ENCODE data around the gene RRAS.

RRAS gene

GRCh38 chr19:49614096-49614833, 25.7 kb downstream of the RRAS start:
- Histone ChIP-seq H3K27ac (ENCODE audit: low read depth, low read length) (peak overlapping the region; percentile 68), H3K36me3 (ENCODE audit: control insufficient read depth in 5 of 5, insufficient read depth in 5 of 5, low read length in 5 of 5) (peaks cover 0 to 61% (median 44%) of the 10 kb centered on the region in 5 donors), H3K9me3 (ENCODE audit: control insufficient read depth in 5 of 5, low read length in 5 of 5) (no peaks in the 10 kb centered on the region), H3K27me3 (ENCODE audit: control insufficient read depth in 5 of 5, insufficient read depth in 4 of 5, low read length in 5 of 5) (no peaks in the 10 kb centered on the region), H3K4me1 (ENCODE audit: control insufficient read depth in 5 of 5, insufficient read depth in 5 of 5, low read length in 5 of 5) (peaks cover 0 to 28% (median 25%) of the 10 kb centered on the region in 5 donors), H3K4me3 (ENCODE audit: low read depth in 1 of 5, low read length in 5 of 5) (peak overlapping the region in 1 of 5 donors; percentile 22), H3K9ac (ENCODE audit: low read length in 5 of 5) (peak overlapping the region in 2 of 5 donors; percentile 5 to 30)

GRCh38 chr19:49613374-49613773, 26.6 kb downstream of the RRAS start:
- Histone ChIP-seq H3K9ac (ENCODE audit: low read length in 5 of 5) (no peak overlapping the region), H3K4me3 (ENCODE audit: low read depth in 1 of 5, low read length in 5 of 5) (no peak overlapping the region), H3K9me3 (ENCODE audit: control insufficient read depth in 5 of 5, low read length in 5 of 5) (no peaks in the 10 kb centered on the region), H3K27ac (ENCODE audit: low read depth, low read length) (peak overlapping the region; percentile 68), H3K27me3 (ENCODE audit: control insufficient read depth in 5 of 5, insufficient read depth in 4 of 5, low read length in 5 of 5) (no peaks in the 10 kb centered on the region), H3K4me1 (ENCODE audit: control insufficient read depth in 5 of 5, insufficient read depth in 5 of 5, low read length in 5 of 5) (peaks cover 0 to 35% (median 34%) of the 10 kb centered on the region in 5 donors), H3K36me3 (ENCODE audit: control insufficient read depth in 5 of 5, insufficient read depth in 5 of 5, low read length in 5 of 5) (peaks cover 0 to 61% (median 39%) of the 10 kb centered on the region in 5 donors)

- H3K27ac ChIP-seq (ENCODE audit: low read depth, low read length), result peak overlapping the region; percentile 55
- peaks cover 0 to 53% (median 15%) of the 10 kb centered on the region in 5 donors for H3K36me3 ChIP-seq (ENCODE audit: control insufficient read depth in 5 of 5, insufficient read depth in 5 of 5, low read length in 5 of 5)
- peaks cover 0 to 41% (median 33%) of the 10 kb centered on the region in 5 donors for H3K4me1 ChIP-seq (ENCODE audit: control insufficient read depth in 5 of 5, insufficient read depth in 5 of 5, low read length in 5 of 5)
- H3K4me3 ChIP-seq (ENCODE audit: low read depth in 1 of 5, low read length in 5 of 5), result no peak overlapping the region
- no peaks in the 10 kb centered on the region for H3K27me3 ChIP-seq (ENCODE audit: control insufficient read depth in 5 of 5, insufficient read depth in 4 of 5, low read length in 5 of 5)
- no peak overlapping the region for H3K9ac ChIP-seq (ENCODE audit: low read length in 5 of 5)
- H3K9me3 ChIP-seq (ENCODE audit: control insufficient read depth in 5 of 5, low read length in 5 of 5), result no peaks in the 10 kb centered on the region
Observed at GRCh38 chr19:49609499-49610092, 30.3 kb downstream of the RRAS start.

- Histone ChIP-seq H3K9ac (ENCODE audit: low read length in 5 of 5) (peak overlapping the region in 1 of 5 donors; percentile 13), H3K36me3 (ENCODE audit: control insufficient read depth in 5 of 5, insufficient read depth in 5 of 5, low read length in 5 of 5) (peaks cover 0 to 81% (median 35%) of the 10 kb centered on the region in 5 donors), H3K27ac (ENCODE audit: low read depth, low read length) (no peak overlapping the region), H3K27me3 (ENCODE audit: control insufficient read depth in 5 of 5, insufficient read depth in 4 of 5, low read length in 5 of 5) (no peaks in the 10 kb centered on the region), H3K4me3 (ENCODE audit: low read depth in 1 of 5, low read length in 5 of 5) (no peak overlapping the region), H3K4me1 (ENCODE audit: control insufficient read depth in 5 of 5, insufficient read depth in 5 of 5, low read length in 5 of 5) (peaks cover 0 to 19% (median 12%) of the 10 kb centered on the region in 5 donors), H3K9me3 (ENCODE audit: control insufficient read depth in 5 of 5, low read length in 5 of 5) (no peaks in the 10 kb centered on the region)
Observed at GRCh38 chr19:49605605-49606004, 34.3 kb downstream of the RRAS start.

- H3K9me3 ChIP-seq (ENCODE audit: control insufficient read depth in 5 of 5, low read length in 5 of 5), result no peaks in the 10 kb centered on the region
- no peak overlapping the region for H3K9ac ChIP-seq (ENCODE audit: low read length in 5 of 5)
- H3K4me3 ChIP-seq (ENCODE audit: low read depth in 1 of 5, low read length in 5 of 5), result no peak overlapping the region
- H3K36me3 ChIP-seq (ENCODE audit: control insufficient read depth in 5 of 5, insufficient read depth in 5 of 5, low read length in 5 of 5), result peaks cover 0 to 86% (median 48%) of the 10 kb centered on the region in 5 donors
- no peak overlapping the region for H3K27ac ChIP-seq (ENCODE audit: low read depth, low read length)
- H3K4me1 ChIP-seq (ENCODE audit: control insufficient read depth in 5 of 5, insufficient read depth in 5 of 5, low read length in 5 of 5), result peaks cover 0 to 8% (median 0%) of the 10 kb centered on the region in 5 donors
- H3K27me3 ChIP-seq (ENCODE audit: control insufficient read depth in 5 of 5, insufficient read depth in 4 of 5, low read length in 5 of 5), result no peaks in the 10 kb centered on the region
Observed at GRCh38 chr19:49602806-49603205, 37.1 kb downstream of the RRAS start.

GRCh38 chr19:49601482-49602038, 38.4 kb downstream of the RRAS start:
- H3K9me3 ChIP-seq (ENCODE audit: control insufficient read depth in 5 of 5, low read length in 5 of 5), result no peaks in the 10 kb centered on the region
- no peak overlapping the region for H3K9ac ChIP-seq (ENCODE audit: low read length in 5 of 5)
- H3K27me3 ChIP-seq (ENCODE audit: control insufficient read depth in 5 of 5, insufficient read depth in 4 of 5, low read length in 5 of 5), result no peaks in the 10 kb centered on the region
- peaks cover 0 to 8% (median 0%) of the 10 kb centered on the region in 5 donors for H3K4me1 ChIP-seq (ENCODE audit: control insufficient read depth in 5 of 5, insufficient read depth in 5 of 5, low read length in 5 of 5)
- no peak overlapping the region for H3K4me3 ChIP-seq (ENCODE audit: low read depth in 1 of 5, low read length in 5 of 5)
- no peak overlapping the region for H3K27ac ChIP-seq (ENCODE audit: low read depth, low read length)
- peaks cover 0 to 88% (median 59%) of the 10 kb centered on the region in 5 donors for H3K36me3 ChIP-seq (ENCODE audit: control insufficient read depth in 5 of 5, insufficient read depth in 5 of 5, low read length in 5 of 5)

- Histone ChIP-seq H3K4me3 (ENCODE audit: low read depth in 1 of 5, low read length in 5 of 5) (no peak overlapping the region), H3K27me3 (ENCODE audit: control insufficient read depth in 5 of 5, insufficient read depth in 4 of 5, low read length in 5 of 5) (no peaks in the 10 kb centered on the region), H3K4me1 (ENCODE audit: control insufficient read depth in 5 of 5, insufficient read depth in 5 of 5, low read length in 5 of 5) (no peaks in the 10 kb centered on the region), H3K36me3 (ENCODE audit: control insufficient read depth in 5 of 5, insufficient read depth in 5 of 5, low read length in 5 of 5) (peaks cover 0 to 93% (median 66%) of the 10 kb centered on the region in 5 donors), H3K9me3 (ENCODE audit: control insufficient read depth in 5 of 5, low read length in 5 of 5) (no peaks in the 10 kb centered on the region), H3K9ac (ENCODE audit: low read length in 5 of 5) (no peak overlapping the region), H3K27ac (ENCODE audit: low read depth, low read length) (no peak overlapping the region)
Observed at GRCh38 chr19:49599378-49600295, 40.3 kb downstream of the RRAS start.

- H3K4me1 ChIP-seq (ENCODE audit: control insufficient read depth in 5 of 5, insufficient read depth in 5 of 5, low read length in 5 of 5), result peaks cover under 1 to 16% (median 15%) of the 10 kb centered on the region in 5 donors
- H3K36me3 ChIP-seq (ENCODE audit: control insufficient read depth in 5 of 5, insufficient read depth in 5 of 5, low read length in 5 of 5), result peaks cover 4 to 82% (median 59%) of the 10 kb centered on the region in 5 donors
- H3K9me3 ChIP-seq (ENCODE audit: control insufficient read depth in 5 of 5, low read length in 5 of 5), result no peaks in the 10 kb centered on the region
- no peak overlapping the region for H3K27ac ChIP-seq (ENCODE audit: low read depth, low read length)
- H3K4me3 ChIP-seq (ENCODE audit: low read depth in 1 of 5, low read length in 5 of 5), result no peak overlapping the region
- H3K9ac ChIP-seq (ENCODE audit: low read length in 5 of 5), result no peak overlapping the region
- H3K27me3 ChIP-seq (ENCODE audit: control insufficient read depth in 5 of 5, insufficient read depth in 4 of 5, low read length in 5 of 5), result no peaks in the 10 kb centered on the region
Observed at GRCh38 chr19:49597703-49597974, 42.3 kb downstream of the RRAS start.

- Histone ChIP-seq H3K4me1 (ENCODE audit: control insufficient read depth in 5 of 5, insufficient read depth in 5 of 5, low read length in 5 of 5) (peaks cover 5 to 22% (median 20%) of the 10 kb centered on the region in 5 donors), H3K4me3 (ENCODE audit: low read depth in 1 of 5, low read length in 5 of 5) (no peak overlapping the region), H3K9me3 (ENCODE audit: control insufficient read depth in 5 of 5, low read length in 5 of 5) (no peaks in the 10 kb centered on the region), H3K27me3 (ENCODE audit: control insufficient read depth in 5 of 5, insufficient read depth in 4 of 5, low read length in 5 of 5) (no peaks in the 10 kb centered on the region), H3K9ac (ENCODE audit: low read length in 5 of 5) (no peak overlapping the region), H3K27ac (ENCODE audit: low read depth, low read length) (no peak overlapping the region), H3K36me3 (ENCODE audit: control insufficient read depth in 5 of 5, insufficient read depth in 5 of 5, low read length in 5 of 5) (peaks cover 4 to 77% (median 55%) of the 10 kb centered on the region in 5 donors)
Observed at GRCh38 chr19:49596954-49597702, 42.8 kb downstream of the RRAS start.

All from subcutaneous abdominal adipose tissue (tissue), 5 donors.